ENCODE measurements around the gene ZNF410.
"Not testable (repeated sequence)": the region's sequence is repeated elsewhere in the genome, so short reads cannot be mapped to it uniquely, and the experiment has no call there.

GRCh38 chr14:73869754-73870153 lies 16.9 kb upstream of the ZNF410 start:
- TF ChIP-seq POLR2A (IDR thresholded peaks at IDR 0.05; ENCODE audit: low read length); GATA1 (IDR thresholded peaks at IDR 0.05; ENCODE audit: low read depth, low read length): not testable (repeated sequence)

Measured in erythroblast (primary cell).